Nephron progenitor cell (in vitro differentiated cells): ENCODE measurements around the gene SLC6A19.

Source experiments
- DNase-seq: peaks from one replicate; pipeline ENCODE4 v3.0.0; 2021
- H3K27ac Mint-ChIP-seq: 2 replicates; pipeline ENCODE4 v1.8.0; 2021; ENCODE audit warnings: mild to moderate bottlenecking, moderate library complexity, mixed read lengths
- H3K27me3 Mint-ChIP-seq: 2 replicates; pipeline ENCODE4 v1.8.0; 2021; ENCODE audit warnings: mild to moderate bottlenecking, low read depth, mixed read lengths; ENCODE audit not compliant: poor library complexity
- H3K36me3 Mint-ChIP-seq: 2 replicates; pipeline ENCODE4 v1.8.0; 2021; ENCODE audit warnings: low read depth, mixed read lengths
- H3K4me1 Mint-ChIP-seq: 2 replicates; pipeline ENCODE4 v1.8.0; 2021; ENCODE audit warnings: mixed read lengths
- H3K4me3 Mint-ChIP-seq: 2 replicates; pipeline ENCODE4 v1.8.0; 2021; ENCODE audit warnings: mild to moderate bottlenecking, moderate library complexity, mixed read lengths
- H3K9me3 Mint-ChIP-seq: 2 replicates; pipeline ENCODE4 v1.8.0; 2021; ENCODE audit warnings: mild to moderate bottlenecking, moderate library complexity, mixed read lengths
- TF ChIP-seq, protein P1 (sequence below): fragments of 200-600 bp; sonication (generic); IDR thresholded peaks from 2 replicates; pipeline ENCODE4 v1.5.0; 2021; ENCODE audit warnings: antibody characterized with exemption

The SLC6A19 gene

DNA sequence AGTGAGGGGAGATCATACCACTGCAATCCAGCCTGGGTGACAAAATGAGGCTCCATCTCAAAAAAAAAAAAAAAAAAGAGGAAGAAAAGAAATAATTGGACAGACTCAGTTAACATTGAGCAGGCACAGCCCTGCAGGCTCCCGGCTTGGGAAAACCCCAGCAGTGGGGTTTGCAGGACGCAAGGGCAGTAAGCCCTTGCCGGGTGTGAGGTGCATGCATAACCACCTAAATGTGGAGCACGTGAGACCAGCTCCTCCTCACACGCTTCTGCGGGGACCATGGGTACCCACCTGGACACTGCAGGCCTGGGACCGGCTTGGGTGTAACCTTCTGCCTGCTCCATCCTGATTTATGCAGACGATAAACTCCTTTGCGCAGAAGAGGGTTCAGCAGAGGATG is 19.0 kb downstream of the SLC6A19 start:
- peaks cover 10% of the 10 kb centered on the region for H3K4me1 Mint-ChIP-seq
- no peak overlapping the region for H3K27ac Mint-ChIP-seq
- no peak overlapping the region for H3K4me3 Mint-ChIP-seq
- H3K9me3 Mint-ChIP-seq: peaks cover 7% of the 10 kb centered on the region
- TF ChIP-seq, protein P1, sequence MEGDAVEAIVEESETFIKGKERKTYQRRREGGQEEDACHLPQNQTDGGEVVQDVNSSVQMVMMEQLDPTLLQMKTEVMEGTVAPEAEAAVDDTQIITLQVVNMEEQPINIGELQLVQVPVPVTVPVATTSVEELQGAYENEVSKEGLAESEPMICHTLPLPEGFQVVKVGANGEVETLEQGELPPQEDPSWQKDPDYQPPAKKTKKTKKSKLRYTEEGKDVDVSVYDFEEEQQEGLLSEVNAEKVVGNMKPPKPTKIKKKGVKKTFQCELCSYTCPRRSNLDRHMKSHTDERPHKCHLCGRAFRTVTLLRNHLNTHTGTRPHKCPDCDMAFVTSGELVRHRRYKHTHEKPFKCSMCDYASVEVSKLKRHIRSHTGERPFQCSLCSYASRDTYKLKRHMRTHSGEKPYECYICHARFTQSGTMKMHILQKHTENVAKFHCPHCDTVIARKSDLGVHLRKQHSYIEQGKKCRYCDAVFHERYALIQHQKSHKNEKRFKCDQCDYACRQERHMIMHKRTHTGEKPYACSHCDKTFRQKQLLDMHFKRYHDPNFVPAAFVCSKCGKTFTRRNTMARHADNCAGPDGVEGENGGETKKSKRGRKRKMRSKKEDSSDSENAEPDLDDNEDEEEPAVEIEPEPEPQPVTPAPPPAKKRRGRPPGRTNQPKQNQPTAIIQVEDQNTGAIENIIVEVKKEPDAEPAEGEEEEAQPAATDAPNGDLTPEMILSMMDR: no peak
- peaks cover 17% of the 10 kb centered on the region for H3K27me3 Mint-ChIP-seq
- H3K36me3 Mint-ChIP-seq: no peaks in the 10 kb centered on the region
- no peak for DNase-seq

DNA sequence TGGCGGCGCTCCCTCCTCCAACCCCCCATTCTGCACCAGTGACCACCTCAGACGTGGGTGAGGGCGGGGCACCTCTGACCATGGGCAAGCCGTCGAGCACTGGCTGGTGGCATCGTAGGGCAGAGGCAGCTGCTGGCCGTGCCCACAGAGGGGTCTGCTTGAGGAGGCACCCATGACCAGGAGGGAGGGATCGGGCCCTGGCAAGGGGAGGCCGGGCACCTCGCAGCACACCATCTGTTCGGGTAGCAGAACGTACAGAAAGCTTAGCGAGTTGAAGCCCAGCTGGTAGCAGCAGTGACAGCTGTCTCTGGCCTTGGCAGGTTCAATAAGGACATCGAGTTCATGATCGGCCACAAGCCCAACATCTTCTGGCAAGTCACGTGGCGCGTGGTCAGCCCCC is 19.4 kb downstream of the SLC6A19 start:
- TF ChIP-seq, protein P1: no peak
- Mint-ChIP-seq H3K27ac (no peak overlapping the region), H3K4me1 (peaks cover 12% of the 10 kb centered on the region), H3K4me3 (no peak overlapping the region), H3K9me3 (peaks cover 4% of the 10 kb centered on the region), H3K27me3 (peaks cover 17% of the 10 kb centered on the region), H3K36me3 (no peaks in the 10 kb centered on the region)
- DNase-seq: no peak

DNA sequence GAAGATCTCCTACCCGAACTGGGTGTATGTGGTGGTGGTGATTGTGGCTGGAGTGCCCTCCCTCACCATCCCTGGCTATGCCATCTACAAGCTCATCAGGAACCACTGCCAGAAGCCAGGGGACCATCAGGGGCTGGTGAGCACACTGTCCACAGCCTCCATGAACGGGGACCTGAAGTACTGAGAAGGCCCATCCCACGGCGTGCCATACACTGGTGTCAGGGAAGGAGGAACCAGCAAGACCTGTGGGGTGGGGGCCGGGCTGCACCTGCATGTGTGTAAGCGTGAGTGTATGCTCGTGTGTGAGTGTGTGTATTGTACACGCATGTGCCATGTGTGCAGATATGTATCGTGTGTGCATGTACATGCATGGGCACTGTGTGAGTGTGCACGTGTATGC is 20.3 kb downstream of the SLC6A19 start:
- Mint-ChIP-seq H3K4me1 (peaks cover 21% of the 10 kb centered on the region), H3K27ac (no peak overlapping the region), H3K36me3 (no peaks in the 10 kb centered on the region), H3K4me3 (no peak overlapping the region), H3K9me3 (peaks cover 3% of the 10 kb centered on the region), H3K27me3 (peaks cover 20% of the 10 kb centered on the region)
- TF ChIP-seq, protein P1: no peak
- DNase-seq: no peak

DNA sequence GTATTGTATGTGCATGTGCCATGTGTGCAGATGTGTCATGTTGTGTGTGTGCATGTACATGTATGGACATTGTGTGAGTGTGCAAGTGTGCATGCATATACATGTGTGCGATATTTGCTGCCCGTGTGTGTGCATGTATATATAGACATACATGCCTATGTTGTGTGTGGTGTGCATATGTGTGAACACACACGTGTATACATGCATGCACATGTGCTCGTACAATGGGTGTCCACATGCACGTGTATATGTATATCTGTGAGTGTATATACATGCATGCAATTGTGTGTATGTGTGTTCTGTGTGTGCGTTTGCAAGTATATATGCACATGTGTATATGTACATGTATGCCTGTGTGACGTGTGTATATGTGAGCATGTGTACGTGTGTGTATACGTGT is 20.8 kb downstream of the SLC6A19 start:
- Mint-ChIP-seq H3K4me3 (no peak overlapping the region), H3K36me3 (no peaks in the 10 kb centered on the region), H3K27ac (no peak overlapping the region), H3K4me1 (peaks cover 25% of the 10 kb centered on the region), H3K9me3 (peaks cover 1% of the 10 kb centered on the region), H3K27me3 (peaks cover 20% of the 10 kb centered on the region)
- DNase-seq: no peak
- TF ChIP-seq, protein P1: no peak

DNA sequence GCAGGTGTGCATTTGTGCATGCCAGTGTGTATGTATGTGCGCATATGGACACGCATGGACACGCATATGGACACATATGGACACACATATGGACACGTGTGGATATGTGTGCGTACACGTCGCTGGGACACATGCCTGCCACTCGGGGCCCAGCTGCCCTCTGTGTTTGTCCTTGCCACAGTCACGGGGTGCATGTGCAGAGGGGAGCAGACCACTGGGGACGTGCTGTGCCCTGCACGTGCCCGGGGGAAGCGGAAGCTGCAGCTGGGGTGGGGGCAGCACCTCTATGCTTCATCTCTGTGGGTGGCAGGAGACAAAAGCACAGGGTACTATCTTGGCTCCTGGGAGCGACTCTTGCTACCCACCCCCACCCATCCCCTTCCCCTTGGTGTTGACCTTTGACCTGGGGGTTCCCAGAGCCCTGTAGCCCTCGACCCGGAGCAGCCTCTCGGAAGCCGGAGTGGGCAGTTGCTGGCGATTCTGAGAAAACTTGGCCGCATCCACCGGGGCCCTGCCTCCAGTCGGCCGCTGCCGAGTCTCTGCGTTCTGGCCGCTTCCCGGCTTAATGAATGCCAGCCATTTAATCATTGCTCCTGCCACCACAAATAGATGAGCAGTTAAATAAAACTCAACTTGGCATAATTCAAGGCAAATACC is 21.4 kb downstream of the SLC6A19 start:
- DNase-seq: no peak
- H3K9me3 Mint-ChIP-seq: no peaks in the 10 kb centered on the region
- H3K4me1 Mint-ChIP-seq: peaks cover 31% of the 10 kb centered on the region
- peaks cover 17% of the 10 kb centered on the region for H3K27me3 Mint-ChIP-seq
- TF ChIP-seq, protein P1: no peak
- H3K27ac Mint-ChIP-seq: no peak overlapping the region
- H3K4me3 Mint-ChIP-seq: no peak overlapping the region
- no peaks in the 10 kb centered on the region for H3K36me3 Mint-ChIP-seq

DNA sequence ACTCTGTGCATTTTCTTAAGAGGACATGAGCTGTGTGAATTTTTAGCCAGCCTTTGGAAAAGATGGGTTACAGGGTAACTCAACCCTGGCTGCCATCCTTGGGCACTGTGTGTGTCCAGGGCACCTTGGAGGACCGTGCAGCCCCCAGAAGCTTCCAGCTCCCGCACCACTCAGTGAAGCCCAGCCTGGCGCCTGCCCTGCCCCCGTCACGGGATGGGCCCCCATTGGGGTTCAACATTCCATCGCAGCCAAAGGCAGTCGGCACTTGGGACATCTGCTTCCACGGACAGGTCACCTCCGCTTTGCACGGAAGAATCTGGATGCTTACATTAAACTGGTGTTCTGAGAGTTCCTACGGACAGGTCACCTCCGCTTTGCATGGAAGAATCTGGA is 21.9 kb downstream of the SLC6A19 start:
- TF ChIP-seq, protein P1: no peak
- no peak overlapping the region for H3K27ac Mint-ChIP-seq
- no peak for DNase-seq
- H3K4me1 Mint-ChIP-seq: peaks cover 31% of the 10 kb centered on the region
- H3K27me3 Mint-ChIP-seq: peaks cover 13% of the 10 kb centered on the region
- no peaks in the 10 kb centered on the region for H3K9me3 Mint-ChIP-seq
- H3K36me3 Mint-ChIP-seq: no peaks in the 10 kb centered on the region
- H3K4me3 Mint-ChIP-seq: no peak overlapping the region
